Activated CD4-positive, alpha-beta T cell treated with anti-CD3 and anti-CD28 coated beads, Interleukin-2, amount 10 ng/mL, durations not matched to agents 7 days and 5 days (primary cell): ENCODE data around the gene FHIP2A. TPM values are rescaled to one million over a fixed set of nuclear protein-coding genes. Genes with fewer than 3 reads are reported as not detected.

Experiments
- CTCF ChIA-PET: fragments of 350-600 bp; sonication (Branson Sonifier 250); formaldehyde crosslinking; loops from one replicate; lab custom pipeline; 2021; ENCODE audit warnings: antibody characterized with exemption; lab: Charles Lee
- POLR2A ChIA-PET: fragments of 350-600 bp; sonication (Branson Sonifier 250); formaldehyde crosslinking; loops from one replicate; lab custom pipeline; 2021; ENCODE audit warnings: antibody characterized with exemption; lab: Charles Lee
- DNase-seq: peaks from one replicate; pipeline ENCODE4 v3.0.0-alpha.2; 2020
- H3K27ac Mint-ChIP-seq: one replicate; pipeline ENCODE4 v1.8.0; 2021; ENCODE audit warnings: mild to moderate bottlenecking, moderate library complexity, mixed read lengths
- H3K27me3 Mint-ChIP-seq: one replicate; pipeline ENCODE4 v1.8.0; 2021; ENCODE audit warnings: mixed read lengths
- H3K36me3 Mint-ChIP-seq: one replicate; pipeline ENCODE4 v1.8.0; 2021; ENCODE audit warnings: low read depth, mixed read lengths
- H3K4me1 Mint-ChIP-seq: one replicate; pipeline ENCODE4 v1.8.0; 2021; ENCODE audit warnings: mixed read lengths
- H3K4me3 Mint-ChIP-seq: one replicate; pipeline ENCODE4 v1.8.0; 2021; ENCODE audit warnings: mild to moderate bottlenecking, moderate library complexity, mixed read lengths
- H3K9me3 Mint-ChIP-seq: one replicate; pipeline ENCODE4 v1.8.0; 2021; ENCODE audit warnings: mixed read lengths
- total RNA-seq, 2 experiments: library from RNA; stranded (reverse); gene quantifications; one replicate each; pipeline ENCODE4 v1.2.3, GENCODE V29; 2021

FHIP2A gene
- total RNA-seq, 2 experiments from 2014 or later, result 23.3 to 34.2 TPM

DNA sequence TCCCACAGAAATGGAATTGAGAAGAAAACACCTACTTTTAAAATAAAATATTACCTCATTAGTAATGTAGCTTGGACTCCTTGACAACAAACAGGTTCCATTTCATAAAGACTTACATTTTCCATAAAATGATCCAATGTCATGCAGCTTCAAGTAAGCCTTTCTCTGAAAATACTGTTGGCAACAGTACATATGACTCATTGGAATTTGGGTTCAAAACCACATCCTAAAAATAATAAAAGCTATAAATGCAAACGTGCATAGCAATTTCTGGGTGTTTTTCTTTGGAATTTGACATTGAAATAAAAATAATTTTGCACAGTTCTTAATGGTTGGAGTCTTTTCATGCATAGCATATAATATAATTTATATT lies 47.9 kb downstream of the FHIP2A start:
- no peaks in the 10 kb centered on the region for H3K4me1 Mint-ChIP-seq
- POLR2A ChIA-PET, result no interaction called here
- CTCF ChIA-PET, result interaction anchor here (1.4 kb wide), 1 partner anchor 9 kb away, joined by 8 read pairs; no protein-coding TSS in a partner anchor

DNA sequence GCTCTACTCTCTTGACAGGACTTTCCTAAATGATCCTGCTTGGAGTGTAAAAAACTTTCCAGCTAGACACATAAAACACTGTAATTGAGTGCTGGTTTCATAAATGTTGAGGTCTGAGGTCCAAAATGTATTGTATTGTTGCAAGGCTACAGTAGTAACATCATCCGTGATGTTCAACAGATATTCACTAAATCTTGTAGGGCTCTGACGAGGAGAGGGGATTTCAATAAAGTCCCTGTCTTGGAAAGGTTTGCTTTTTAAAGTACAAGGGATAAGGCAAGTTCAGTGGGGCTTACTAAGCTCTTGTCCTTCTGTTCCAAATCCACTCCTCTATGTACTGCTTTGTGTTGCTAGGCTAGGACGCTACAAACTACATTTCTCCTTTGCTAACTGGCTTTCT lies 48.9 kb downstream of the FHIP2A start:
- H3K4me3 Mint-ChIP-seq, result no peak overlapping the region

More for the DNA sequence above, 47.9 kb downstream of the FHIP2A start:
- Mint-ChIP-seq H3K4me3 (no peak overlapping the region), H3K27me3 (peaks cover 4% of the 10 kb centered on the region), H3K9me3 (no peaks in the 10 kb centered on the region), H3K27ac (no peak overlapping the region), H3K36me3 (peaks cover 12% of the 10 kb centered on the region)
- DNase-seq, result no peak

GRCh38 chr10:114871379-114871778 lies 49.8 kb downstream of the FHIP2A start:
- CTCF ChIA-PET, result interaction anchor here (0.6 kb wide), 1 partner anchor 447 kb away, joined by 3 read pairs; no protein-coding TSS in a partner anchor
- Mint-ChIP-seq H3K27ac (no peak overlapping the region), H3K9me3 (no peaks in the 10 kb centered on the region), H3K4me3 (no peak overlapping the region), H3K4me1 (peaks cover 8% of the 10 kb centered on the region), H3K36me3 (no peaks in the 10 kb centered on the region), H3K27me3 (peaks cover 15% of the 10 kb centered on the region)
- DNase-seq, result no peak
- POLR2A ChIA-PET, result no interaction called here

More for the DNA sequence above, 48.9 kb downstream of the FHIP2A start:
- H3K27ac Mint-ChIP-seq, result no peak overlapping the region
- H3K27me3 Mint-ChIP-seq, result peaks cover 9% of the 10 kb centered on the region
- H3K36me3 Mint-ChIP-seq, result peaks cover 5% of the 10 kb centered on the region
- DNase-seq, result no peak
- POLR2A ChIA-PET, result no interaction called here
- no peaks in the 10 kb centered on the region for H3K9me3 Mint-ChIP-seq
- CTCF ChIA-PET, result no interaction called here
- H3K4me1 Mint-ChIP-seq, result peaks cover 5% of the 10 kb centered on the region

Other genes with a start within 250 kb of the FHIP2A start
- gene ABLIM1, start 163.5 kb upstream of the FHIP2A start, total RNA-seq, result 100 to 1,000 TPM; 141 to 161 TPM
- gene TRUB1, start 116.4 kb downstream of the FHIP2A start, total RNA-seq, result 10 to 100 TPM; 12.3 to 12.4 TPM